DOHH2 (cell line): ENCODE results near the gene MEIS2.

ENCODE experiments used
- H3F3A ChIP-seq: fragments of 200-600 bp; sonication (generic), shearing (Covaris generic); 2 replicates; pipeline ENCODE4 v1.6.0; 2016; ENCODE audit warnings: antibody characterized with exemption, mild to moderate bottlenecking; ENCODE audit not compliant: control insufficient read depth, insufficient read depth
- H3K27ac ChIP-seq: fragments of 200-600 bp; sonication (generic); 2 replicates; pipeline ENCODE4 v1.5.1; 2014; ENCODE audit warnings: low read depth, mild to moderate bottlenecking, low read length, moderate library complexity
- H3K27me3 ChIP-seq: fragments of 200-600 bp; sonication (generic); 2 replicates; pipeline ENCODE4 v1.6.1; 2014; ENCODE audit warnings: mild to moderate bottlenecking, low read length, mixed read lengths; ENCODE audit not compliant: control insufficient read depth
- H3K36me3 ChIP-seq: fragments of 200-600 bp; sonication (generic); 2 replicates; pipeline ENCODE4 v1.6.1; 2014; ENCODE audit warnings: mild to moderate bottlenecking, low read length, moderate library complexity, mixed read lengths; ENCODE audit not compliant: control insufficient read depth
- H3K4me1 ChIP-seq: fragments of 200-600 bp; sonication (generic); 2 replicates; pipeline ENCODE4 v1.6.1; 2014; ENCODE audit warnings: mild to moderate bottlenecking, low read length, mixed read lengths; ENCODE audit not compliant: control insufficient read depth
- H3K4me2 ChIP-seq: fragments of 200-600 bp; sonication (generic); 2 replicates; pipeline ENCODE4 v1.6.0; 2014; ENCODE audit warnings: mild to moderate bottlenecking, low read length, moderate library complexity
- H3K4me3 ChIP-seq: fragments of 200-600 bp; sonication (generic); 2 replicates; pipeline ENCODE4 v1.5.1; 2014; ENCODE audit warnings: mild to moderate bottlenecking, low read length, mixed read lengths
- H3K79me2 ChIP-seq: fragments of 200-600 bp; sonication (generic); 2 replicates; pipeline ENCODE4 v1.6.1; 2014; ENCODE audit warnings: mild to moderate bottlenecking, low read length, mixed read lengths; ENCODE audit not compliant: control insufficient read depth
- H3K9me2 ChIP-seq: fragments of 200-600 bp; sonication (generic); replicated peaks from 2 replicates; pipeline ENCODE4 v1.6.1; 2014; ENCODE audit warnings: mild to moderate bottlenecking, low read length, mixed read lengths; ENCODE audit not compliant: control insufficient read depth
- H3K9me3 ChIP-seq: fragments of 200-600 bp; sonication (generic); 2 replicates; pipeline ENCODE4 v1.6.1; 2014; ENCODE audit warnings: antibody characterized with exemption, low read length, mixed read lengths; ENCODE audit not compliant: control insufficient read depth, insufficient read depth
- H4K20me1 ChIP-seq: fragments of 200-600 bp; sonication (generic); 2 replicates; pipeline ENCODE4 v1.6.0; 2014; ENCODE audit warnings: low read depth, mild to moderate bottlenecking, antibody characterized with exemption, low read length, moderate library complexity; ENCODE audit not compliant: control insufficient read depth, insufficient read depth
- EZH2phosphoT487 ChIP-seq: fragments of 200-600 bp; sonication (generic); IDR thresholded peaks from 2 replicates; pipeline ENCODE4 v1.6.1; 2017; ENCODE audit warnings: borderline replicate concordance, mild to moderate bottlenecking, antibody characterized with exemption, low read length, moderate library complexity, mixed read lengths
- TF ChIP-seq, protein P1 (sequence below): fragments of 200-600 bp; sonication (generic); IDR thresholded peaks from one replicate; pipeline ENCODE4 v1.5.1; 2014; ENCODE audit warnings: antibody characterized with exemption, mild to moderate bottlenecking, low read depth, low read length; ENCODE audit not compliant: poor library complexity, severe bottlenecking

MEIS2 gene

DNA sequence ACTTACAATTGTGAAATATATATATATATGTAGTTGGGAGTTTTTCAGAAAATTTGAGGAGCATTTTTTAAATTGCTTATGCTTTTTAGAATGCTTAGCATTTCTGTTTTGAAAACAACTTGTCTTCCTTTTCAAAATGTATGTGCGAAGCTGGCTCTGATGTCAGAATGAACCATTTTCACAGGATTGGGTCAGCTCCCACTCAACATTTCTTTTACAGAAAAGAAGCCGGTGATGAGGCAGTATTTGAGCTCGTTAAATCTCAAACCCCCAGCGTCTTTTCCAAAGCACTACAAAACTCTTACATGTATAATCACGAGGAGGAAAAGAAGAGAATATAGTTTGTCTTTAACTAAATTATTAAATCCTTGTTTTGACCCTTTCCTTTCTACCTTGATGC lies 225.4 kb downstream of the MEIS2 start:
- Histone ChIP-seq H3K79me2 (no peaks in the 10 kb centered on the region), H3K27ac (no peak overlapping the region), H3K4me2 (no peak overlapping the region), H3K9me2 (no peaks in the 10 kb centered on the region), H3K9me3 (no peaks in the 10 kb centered on the region), H3K36me3 (no peaks in the 10 kb centered on the region), H4K20me1 (no peaks in the 10 kb centered on the region), H3F3A (peaks cover 4% of the 10 kb centered on the region; the same call in 1 of the 2 replicates), H3K4me3 (no peak overlapping the region), H3K27me3 (no peaks in the 10 kb centered on the region), H3K4me1 (peaks cover 27% of the 10 kb centered on the region)
- TF ChIP-seq EZH2phosphoT487: no peak
- TF ChIP-seq, protein P1, sequence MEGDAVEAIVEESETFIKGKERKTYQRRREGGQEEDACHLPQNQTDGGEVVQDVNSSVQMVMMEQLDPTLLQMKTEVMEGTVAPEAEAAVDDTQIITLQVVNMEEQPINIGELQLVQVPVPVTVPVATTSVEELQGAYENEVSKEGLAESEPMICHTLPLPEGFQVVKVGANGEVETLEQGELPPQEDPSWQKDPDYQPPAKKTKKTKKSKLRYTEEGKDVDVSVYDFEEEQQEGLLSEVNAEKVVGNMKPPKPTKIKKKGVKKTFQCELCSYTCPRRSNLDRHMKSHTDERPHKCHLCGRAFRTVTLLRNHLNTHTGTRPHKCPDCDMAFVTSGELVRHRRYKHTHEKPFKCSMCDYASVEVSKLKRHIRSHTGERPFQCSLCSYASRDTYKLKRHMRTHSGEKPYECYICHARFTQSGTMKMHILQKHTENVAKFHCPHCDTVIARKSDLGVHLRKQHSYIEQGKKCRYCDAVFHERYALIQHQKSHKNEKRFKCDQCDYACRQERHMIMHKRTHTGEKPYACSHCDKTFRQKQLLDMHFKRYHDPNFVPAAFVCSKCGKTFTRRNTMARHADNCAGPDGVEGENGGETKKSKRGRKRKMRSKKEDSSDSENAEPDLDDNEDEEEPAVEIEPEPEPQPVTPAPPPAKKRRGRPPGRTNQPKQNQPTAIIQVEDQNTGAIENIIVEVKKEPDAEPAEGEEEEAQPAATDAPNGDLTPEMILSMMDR: no peak

DNA sequence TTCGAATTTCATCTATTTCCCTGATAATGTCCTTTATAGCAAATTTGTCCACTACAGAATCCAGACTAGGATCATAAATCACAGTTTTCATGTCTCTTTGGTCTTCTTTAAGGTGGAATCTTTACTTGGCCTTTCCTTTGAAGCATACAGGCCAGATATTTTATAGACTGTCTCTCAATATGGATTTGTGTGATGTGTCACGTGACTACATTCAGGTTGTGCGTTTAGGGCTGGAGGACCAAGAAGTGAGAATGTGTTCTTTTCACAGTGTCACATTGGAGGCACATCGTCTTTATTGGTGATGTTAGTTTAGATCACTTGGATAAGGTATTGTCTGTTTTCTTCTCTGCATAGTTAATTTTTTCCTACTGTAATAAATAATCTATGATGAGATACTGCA lies 232.9 kb downstream of the MEIS2 start:
- H4K20me1 ChIP-seq: no peaks in the 10 kb centered on the region
- no peaks in the 10 kb centered on the region for H3K36me3 ChIP-seq
- no peaks in the 10 kb centered on the region for H3F3A ChIP-seq
- no peaks in the 10 kb centered on the region for H3K79me2 ChIP-seq
- no peak overlapping the region for H3K27ac ChIP-seq
- H3K4me1 ChIP-seq: no peaks in the 10 kb centered on the region
- H3K9me2 ChIP-seq: no peaks in the 10 kb centered on the region
- no peak for TF ChIP-seq EZH2phosphoT487
- TF ChIP-seq, protein P1: no peak
- H3K9me3 ChIP-seq: no peaks in the 10 kb centered on the region
- H3K4me3 ChIP-seq: no peak overlapping the region
- no peak overlapping the region for H3K4me2 ChIP-seq
- peaks cover 10% of the 10 kb centered on the region; the same call in 1 of the 2 replicates for H3K27me3 ChIP-seq

DNA sequence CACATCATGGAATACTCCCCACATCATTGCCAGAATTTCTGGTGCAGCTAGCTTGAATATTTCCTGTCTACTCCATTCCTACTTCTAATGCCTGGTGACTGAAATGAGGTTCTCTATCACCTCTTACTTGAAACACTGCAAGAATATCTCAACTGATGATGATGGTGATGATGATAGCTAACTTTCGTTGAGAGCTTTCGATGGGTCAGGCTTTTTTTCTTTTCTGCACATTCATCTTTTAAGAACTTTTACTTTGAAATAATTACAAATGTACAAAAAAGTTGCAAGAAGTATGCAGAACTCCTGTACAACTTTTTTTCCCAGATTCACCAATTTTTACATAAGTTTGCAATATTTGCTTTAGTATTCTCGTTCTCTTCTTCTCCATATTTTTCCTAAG lies 233.5 kb downstream of the MEIS2 start:
- Histone ChIP-seq H3K27me3 (peaks cover 10% of the 10 kb centered on the region; the same call in 1 of the 2 replicates), H3K27ac (no peak overlapping the region), H3K79me2 (no peaks in the 10 kb centered on the region), H3K4me1 (no peaks in the 10 kb centered on the region), H3K4me3 (no peak overlapping the region), H3K36me3 (no peaks in the 10 kb centered on the region), H4K20me1 (no peaks in the 10 kb centered on the region), H3K9me2 (no peaks in the 10 kb centered on the region), H3K9me3 (no peaks in the 10 kb centered on the region), H3F3A (no peaks in the 10 kb centered on the region), H3K4me2 (no peak overlapping the region)
- TF ChIP-seq, protein P1: no peak
- TF ChIP-seq EZH2phosphoT487: no peak
